Spleen (tissue), 7 donors: ENCODE data around the gene HUNK.

ENCODE experiments used
- POLR2A ChIP-seq, 3 donors: fragments of 450-650 bp; IDR thresholded peaks; one replicate each; pipeline ENCODE4 v1.5.1; 2017; ENCODE audit warnings: antibody characterized with exemption in 3 of 3, mild to moderate bottlenecking in 1 of 3
- TF ChIP-seq, protein P1 (sequence below), 11 experiments: fragments of 200-600 bp in 7 of 11; fragments of 450-650 bp in 4 of 11; sonication (generic) in 4 of 11; IDR thresholded peaks in 8 of 11; conservative IDR thresholded peaks in 3 of 11; 1 replicate in 7 of 11; 2 replicates in 4 of 11; pipeline versions ENCODE4 v1.4.0 to v1.8.0; 2016 to 2021; ENCODE audit warnings: antibody characterized with exemption in 11 of 11, inconsistent platforms in 4 of 11, mild to moderate bottlenecking in 1 of 11
- donor health status: DM: no; HTN: no; CAD: no; lungs with moderate emphysema.
- donor health status: DM: no; HTN: no; CAD: no.
- donor health status: DM: no; HTN: no; CAD: no.

DNA sequence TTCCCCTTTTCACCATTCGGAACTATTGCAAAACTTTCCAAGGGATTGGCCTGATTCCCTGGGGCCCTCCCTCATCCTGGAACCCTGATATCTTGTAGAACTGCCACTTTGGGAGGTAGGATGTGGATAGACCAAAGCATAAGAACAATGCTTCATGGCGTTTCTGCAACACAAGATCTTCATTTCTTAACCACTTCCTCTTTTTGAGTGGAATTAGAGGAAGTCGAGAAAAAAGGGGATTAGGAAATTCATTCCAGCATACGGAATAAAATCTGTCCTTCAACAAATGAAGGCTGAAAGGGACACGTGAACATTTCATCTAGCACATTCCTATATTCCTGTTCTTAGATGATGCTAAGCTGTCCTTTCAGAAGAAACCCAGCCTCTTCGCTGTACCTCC, 149.3 kb downstream of the HUNK start:
- TF ChIP-seq, protein P1, sequence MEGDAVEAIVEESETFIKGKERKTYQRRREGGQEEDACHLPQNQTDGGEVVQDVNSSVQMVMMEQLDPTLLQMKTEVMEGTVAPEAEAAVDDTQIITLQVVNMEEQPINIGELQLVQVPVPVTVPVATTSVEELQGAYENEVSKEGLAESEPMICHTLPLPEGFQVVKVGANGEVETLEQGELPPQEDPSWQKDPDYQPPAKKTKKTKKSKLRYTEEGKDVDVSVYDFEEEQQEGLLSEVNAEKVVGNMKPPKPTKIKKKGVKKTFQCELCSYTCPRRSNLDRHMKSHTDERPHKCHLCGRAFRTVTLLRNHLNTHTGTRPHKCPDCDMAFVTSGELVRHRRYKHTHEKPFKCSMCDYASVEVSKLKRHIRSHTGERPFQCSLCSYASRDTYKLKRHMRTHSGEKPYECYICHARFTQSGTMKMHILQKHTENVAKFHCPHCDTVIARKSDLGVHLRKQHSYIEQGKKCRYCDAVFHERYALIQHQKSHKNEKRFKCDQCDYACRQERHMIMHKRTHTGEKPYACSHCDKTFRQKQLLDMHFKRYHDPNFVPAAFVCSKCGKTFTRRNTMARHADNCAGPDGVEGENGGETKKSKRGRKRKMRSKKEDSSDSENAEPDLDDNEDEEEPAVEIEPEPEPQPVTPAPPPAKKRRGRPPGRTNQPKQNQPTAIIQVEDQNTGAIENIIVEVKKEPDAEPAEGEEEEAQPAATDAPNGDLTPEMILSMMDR (IDR thresholded peaks at IDR 0.05 in 8 of 11, conservative IDR thresholded peaks at IDR 0.05 in 3 of 11), result no peak
- no peak for TF ChIP-seq POLR2A (IDR thresholded peaks at IDR 0.05)
